ENCODE measurements around the gene DBNDD2.

DBNDD2 gene

GRCh38 chr20:45391559-45391958 lies 16.5 kb upstream of the DBNDD2 start:
- no peaks in the 10 kb centered on the region for H4K20me1 ChIP-seq (ENCODE audit: insufficient read depth, low read length)
- no peaks in the 10 kb centered on the region for H3K27me3 ChIP-seq (ENCODE audit: insufficient read depth, low read length)
- no peak overlapping the region for H3K4me3 ChIP-seq (ENCODE audit: low read depth, low read length, poor library complexity, severe bottlenecking)
- H3K36me3 ChIP-seq (ENCODE audit: insufficient read depth, low read length) = no peaks in the 10 kb centered on the region; the same call in 1 of the 2 replicates
- no peak overlapping the region for H3K9ac ChIP-seq (ENCODE audit: low read length)
- no peak overlapping the region for H3K27ac ChIP-seq (ENCODE audit: low read depth, low read length, poor library complexity, severe bottlenecking)
- no peaks in the 10 kb centered on the region for H3K9me3 ChIP-seq (ENCODE audit: low read length)
- H3K79me2 ChIP-seq (ENCODE audit: insufficient read depth, low read length) = no peaks in the 10 kb centered on the region
- H3F3A ChIP-seq (ENCODE audit: insufficient read depth, low read length) = no peaks in the 10 kb centered on the region
- no peaks in the 10 kb centered on the region for H3K9me2 ChIP-seq (ENCODE audit: low read depth, low read length)
- TF ChIP-seq EZH2 (IDR thresholded peaks at IDR 0.05; ENCODE audit: borderline replicate concordance, low read length) (no peak), CTCF (IDR thresholded peaks at IDR 0.05; ENCODE audit: low read length) (no peak)
- no peak overlapping the region for H3K4me2 ChIP-seq (ENCODE audit: low read length)
- H2AFZ ChIP-seq (ENCODE audit: low read length) = no peak overlapping the region
- no peaks in the 10 kb centered on the region for H3K4me1 ChIP-seq (ENCODE audit: insufficient read depth, low read length, severe bottlenecking)

GRCh38 chr20:45392733-45393132 lies 15.4 kb upstream of the DBNDD2 start:
- Histone ChIP-seq H3K9ac (ENCODE audit: low read length) (no peak overlapping the region), H3K9me3 (ENCODE audit: low read length) (no peaks in the 10 kb centered on the region), H3F3A (ENCODE audit: insufficient read depth, low read length) (no peaks in the 10 kb centered on the region), H3K36me3 (ENCODE audit: insufficient read depth, low read length) (no peaks in the 10 kb centered on the region; the same call in 1 of the 2 replicates), H3K79me2 (ENCODE audit: insufficient read depth, low read length) (no peaks in the 10 kb centered on the region), H4K20me1 (ENCODE audit: insufficient read depth, low read length) (no peaks in the 10 kb centered on the region), H3K4me2 (ENCODE audit: low read length) (no peak overlapping the region), H3K4me1 (ENCODE audit: insufficient read depth, low read length, severe bottlenecking) (no peaks in the 10 kb centered on the region), H3K4me3 (ENCODE audit: low read depth, low read length, poor library complexity, severe bottlenecking) (no peak overlapping the region), H3K27ac (ENCODE audit: low read depth, low read length, poor library complexity, severe bottlenecking) (no peak overlapping the region), H3K9me2 (ENCODE audit: low read depth, low read length) (no peaks in the 10 kb centered on the region), H2AFZ (ENCODE audit: low read length) (no peak overlapping the region), H3K27me3 (ENCODE audit: insufficient read depth, low read length) (no peaks in the 10 kb centered on the region)
- no peak for TF ChIP-seq CTCF (IDR thresholded peaks at IDR 0.05; ENCODE audit: low read length)
- TF ChIP-seq EZH2 (IDR thresholded peaks at IDR 0.05; ENCODE audit: borderline replicate concordance, low read length) = no peak

GRCh38 chr20:45394221-45395113 lies 13.6 kb upstream of the DBNDD2 start:
- Histone ChIP-seq H3K27me3 (ENCODE audit: insufficient read depth, low read length) (no peaks in the 10 kb centered on the region), H3K4me3 (ENCODE audit: low read depth, low read length, poor library complexity, severe bottlenecking) (no peak overlapping the region), H3F3A (ENCODE audit: insufficient read depth, low read length) (no peaks in the 10 kb centered on the region), H3K4me1 (ENCODE audit: insufficient read depth, low read length, severe bottlenecking) (no peaks in the 10 kb centered on the region), H3K9ac (ENCODE audit: low read length) (no peak overlapping the region), H4K20me1 (ENCODE audit: insufficient read depth, low read length) (no peaks in the 10 kb centered on the region), H2AFZ (ENCODE audit: low read length) (no peak overlapping the region), H3K9me2 (ENCODE audit: low read depth, low read length) (no peaks in the 10 kb centered on the region), H3K79me2 (ENCODE audit: insufficient read depth, low read length) (no peaks in the 10 kb centered on the region), H3K4me2 (ENCODE audit: low read length) (no peak overlapping the region), H3K36me3 (ENCODE audit: insufficient read depth, low read length) (no peaks in the 10 kb centered on the region; the same call in 1 of the 2 replicates), H3K9me3 (ENCODE audit: low read length) (no peaks in the 10 kb centered on the region), H3K27ac (ENCODE audit: low read depth, low read length, poor library complexity, severe bottlenecking) (no peak overlapping the region)
- TF ChIP-seq CTCF (IDR thresholded peaks at IDR 0.05; ENCODE audit: low read length) (no peak), EZH2 (IDR thresholded peaks at IDR 0.05; ENCODE audit: borderline replicate concordance, low read length) (no peak)

Data from OCI-LY1 (cell line).